HG03521 (cell line): ENCODE results near the gene HARS2.
"Not testable (repeated sequence)": the region's sequence is repeated elsewhere in the genome, so short reads cannot be mapped to it uniquely, and the experiment has no call there.

Experiments
- ATAC-seq: cut with Tn5 transposase; IDR thresholded peaks from one replicate; pipeline ENCODE4 v1.9.1; 2021; ENCODE audit warnings: mild to moderate bottlenecking, moderate library complexity; ENCODE audit not compliant: unreplicated experiment

Gene HARS2

GRCh38 chr5:140696891-140697492 lies 5.7 kb downstream of the HARS2 start:
- ATAC-seq = no peak

GRCh38 chr5:140700177-140701144 lies 9.2 kb downstream of the HARS2 start, which contains the start of gene ZMAT2:
TSS of gene ZMAT2 (plus strand) at chr5:140700447. CDS start at chr5:140700461, 14 bp downstream.
- peak; percentile 96 for ATAC-seq

- no peak for ATAC-seq
Observed at GRCh38 chr5:140707812-140708211, 16.6 kb downstream of the HARS2 start.

GRCh38 chr5:140708787-140709186 lies 17.5 kb downstream of the HARS2 start:
- not testable (repeated sequence) for ATAC-seq

GRCh38 chr5:140710899-140711552 lies 19.8 kb downstream of the HARS2 start:
- peak; percentile 88 for ATAC-seq

- ATAC-seq = no peak
Observed at GRCh38 chr5:140711794-140712193, 20.5 kb downstream of the HARS2 start.

GRCh38 chr5:140713562-140714094 lies 22.4 kb downstream of the HARS2 start:
- no peak for ATAC-seq

GRCh38 chr5:140716238-140716637 lies 25.0 kb downstream of the HARS2 start:
- not testable (repeated sequence) for ATAC-seq

- ATAC-seq = no peak
Observed at GRCh38 chr5:140718266-140718592, 27.0 kb downstream of the HARS2 start.

GRCh38 chr5:140720738-140721137 lies 29.5 kb downstream of the HARS2 start:
- ATAC-seq = not testable (repeated sequence)

- ATAC-seq = not testable (repeated sequence)
Observed at GRCh38 chr5:140721395-140721794, 30.1 kb downstream of the HARS2 start.

GRCh38 chr5:140725799-140726471 lies 34.7 kb downstream of the HARS2 start:
- peak; percentile 96 for ATAC-seq

GRCh38 chr5:140733098-140733497 lies 41.8 kb downstream of the HARS2 start:
- no peak for ATAC-seq

- no peak for ATAC-seq
Observed at GRCh38 chr5:140734354-140734753, 43.1 kb downstream of the HARS2 start.

GRCh38 chr5:140737486-140737885 lies 46.2 kb downstream of the HARS2 start:
- no peak for ATAC-seq

- no peak for ATAC-seq
Observed at GRCh38 chr5:140741967-140742366, 50.7 kb downstream of the HARS2 start.
